IMR-90 (cell line): ENCODE results near the gene PCP2. TPM values are rescaled to one million over a fixed set of nuclear protein-coding genes. Genes with fewer than 3 reads are reported as not detected.

Experiments used
- ATAC-seq: fragments of 200-7000 bp; cut with Tn5 transposase; 2 replicates; pipeline ENCODE4 v1.9.1; 2020; ENCODE audit warnings: low read depth, mild to moderate bottlenecking, moderate library complexity
- BruUV-seq: library from RNA; stranded (reverse); fragments of 400-500 nt; replicated peaks from 2 replicates; lab custom pipeline; 2021; lab: Mats Ljungman, UMichigan
- CTCF ChIA-PET: fragments of 300-600 bp; formaldehyde crosslinking; extraction: SDS; loops from one replicate; lab custom pipeline; 2021; ENCODE audit warnings: antibody characterized with exemption; lab: Yijun Ruan, JAX
- POLR2A ChIA-PET: fragments of 300-600 bp; sonication (Branson Sonifier 250); formaldehyde crosslinking; loops from one replicate; lab custom pipeline; 2022; ENCODE audit warnings: antibody characterized with exemption; ENCODE audit not compliant: unreplicated experiment; lab: Charles Lee
- DNase-seq: peaks from one replicate; pipeline ENCODE4 v3.0.0; 2013
- H2AFZ ChIP-seq: replicated peaks from 2 replicates; pipeline ENCODE3; 2013; ENCODE audit warnings: low read length, mild to moderate bottlenecking; ENCODE audit not compliant: poor library complexity
- H2AK5ac ChIP-seq: 2 replicates; pipeline ENCODE4 v1.6.1; 2013; ENCODE audit warnings: low read depth, low read length, inconsistent platforms
- H2AK9ac ChIP-seq: replicated peaks from 2 replicates; pipeline ENCODE3; 2013; ENCODE audit warnings: mild to moderate bottlenecking, low read depth, low read length, moderate library complexity; ENCODE audit not compliant: poor library complexity
- H2BK120ac ChIP-seq: 2 replicates; pipeline ENCODE4 v1.6.1; 2013; ENCODE audit warnings: low read depth, low read length, inconsistent platforms
- H2BK15ac ChIP-seq: 3 replicates; pipeline ENCODE4 v1.6.1; 2013; ENCODE audit warnings: low read depth, low read length, inconsistent platforms
- H2BK20ac ChIP-seq: 2 replicates; pipeline ENCODE4 v1.6.1; 2013; ENCODE audit warnings: low read depth, mild to moderate bottlenecking, inconsistent platforms, low read length, moderate library complexity
- H2BK5ac ChIP-seq: 2 replicates; pipeline ENCODE4 v1.6.1; 2013; ENCODE audit warnings: mild to moderate bottlenecking, low read depth, low read length, inconsistent platforms; ENCODE audit not compliant: poor library complexity, severe bottlenecking
- H3K14ac ChIP-seq: replicated peaks from 2 replicates; pipeline ENCODE4 v1.6.1; 2013; ENCODE audit warnings: low read depth, low read length, inconsistent platforms
- H3K18ac ChIP-seq: 2 replicates; pipeline ENCODE4 v1.6.1; 2013; ENCODE audit warnings: low read depth, low read length, control low read depth
- H3K23ac ChIP-seq: 2 replicates; pipeline ENCODE4 v1.6.1; 2013; ENCODE audit warnings: low read depth, low read length, inconsistent platforms
- H3K27ac ChIP-seq: 2 replicates; pipeline ENCODE4 v1.5.1; 2013; ENCODE audit warnings: mild to moderate bottlenecking, control low read depth, low read length; ENCODE audit not compliant: insufficient read depth
- H3K27me3 ChIP-seq: 2 replicates; pipeline ENCODE4 v1.6.1; 2013; ENCODE audit warnings: low read length; ENCODE audit not compliant: control insufficient read depth, insufficient read depth
- H3K36me3 ChIP-seq: 2 replicates; pipeline ENCODE4 v1.6.1; 2013; ENCODE audit warnings: low read length, mixed read lengths; ENCODE audit not compliant: control insufficient read depth, insufficient read depth
- H3K4ac ChIP-seq: 2 replicates; pipeline ENCODE4 v1.6.1; 2013; ENCODE audit warnings: low read depth, low read length, inconsistent platforms
- H3K4me1 ChIP-seq: 2 replicates; pipeline ENCODE4 v1.6.1; 2013; ENCODE audit warnings: low read length, mixed read lengths; ENCODE audit not compliant: control insufficient read depth, insufficient read depth
- H3K4me2 ChIP-seq: 2 replicates; pipeline ENCODE4 v1.6.1; 2013; ENCODE audit warnings: low read depth, mild to moderate bottlenecking, control low read depth, low read length, moderate library complexity
- H3K4me3 ChIP-seq: 2 replicates; pipeline ENCODE4 v1.5.1; 2013; ENCODE audit warnings: low read depth, mild to moderate bottlenecking, control low read depth, low read length, moderate library complexity; ENCODE audit not compliant: insufficient read depth
- H3K56ac ChIP-seq: 2 replicates; pipeline ENCODE4 v1.6.1; 2013; ENCODE audit warnings: low read length, inconsistent platforms; ENCODE audit not compliant: insufficient read depth; ENCODE audit errors: extremely low read depth
- H3K79me1 ChIP-seq, 2 experiments: 2 replicates each; pipeline ENCODE4 v1.6.1; 2013; ENCODE audit warnings: low read length in 2 of 2, inconsistent platforms in 1 of 2, low read depth in 1 of 2
- H3K9ac ChIP-seq: 2 replicates; pipeline ENCODE4 v1.6.1; 2013; ENCODE audit warnings: low read depth, low read length, control low read depth
- H3K9me1 ChIP-seq: 2 replicates; pipeline ENCODE4 v1.6.1; 2013; ENCODE audit warnings: low read length, inconsistent platforms; ENCODE audit not compliant: insufficient read depth
- H3K9me3 ChIP-seq: 2 replicates; pipeline ENCODE4 v1.6.1; 2013; ENCODE audit warnings: low read length; ENCODE audit not compliant: control insufficient read depth, insufficient read depth
- H4K20me1 ChIP-seq: 2 replicates; pipeline ENCODE4 v1.6.1; 2013; ENCODE audit warnings: low read length, inconsistent platforms; ENCODE audit not compliant: insufficient read depth
- H4K5ac ChIP-seq: 2 replicates; pipeline ENCODE4 v1.6.1; 2013; ENCODE audit warnings: mild to moderate bottlenecking, low read depth, low read length, control low read depth
- H4K8ac ChIP-seq, 2 experiments: 2 replicates each; pipeline ENCODE4 v1.6.1; 2013; ENCODE audit warnings: low read depth in 2 of 2, low read length in 2 of 2, control low read depth in 1 of 2, inconsistent platforms in 1 of 2
- H4K91ac ChIP-seq: 2 replicates; pipeline ENCODE4 v1.6.1; 2013; ENCODE audit warnings: low read depth, low read length, inconsistent platforms; ENCODE audit not compliant: insufficient read depth
- CHD1 ChIP-seq: IDR thresholded peaks from 2 replicates; pipeline ENCODE4 v1.6.1; 2012; ENCODE audit warnings: low read depth, low read length, improper control_type of control experiment
- RCOR1 ChIP-seq: IDR thresholded peaks from 2 replicates; pipeline ENCODE4 v1.6.1; 2012; ENCODE audit warnings: mild to moderate bottlenecking, low read length, improper control_type of control experiment; ENCODE audit not compliant: insufficient replicate concordance
- USF2 ChIP-seq: fragments of 150-350 bp; IDR thresholded peaks from 2 replicates; pipeline ENCODE4 v1.6.1; 2017; ENCODE audit warnings: mild to moderate bottlenecking, antibody characterized with exemption, low read length, low read depth
- WGBS, 2 experiments: methylation state at CpG; one replicate each; pipeline versions ENCODE4 v1.1.5 to v1.1.7; 2013; ENCODE audit warnings: missing lambda C conversion rate in 2 of 2; ENCODE audit not compliant: insufficient read length in 1 of 2; ENCODE audit errors: extremely low coverage in 2 of 2; 5-methylcytosine and 5-hydroxymethylcytosine counted together
- dilution Hi-C: fragments of 300-500 bp; cut with HindIII; formaldehyde crosslinking; loops from one replicate; pipeline ENCODE4 v1.14.3; 2018; ENCODE audit warnings: low sequenced_read_pairs; ENCODE audit not compliant: unreplicated experiment
- in situ Hi-C: fragments of 300-500 bp; cut with MboI; formaldehyde crosslinking; loops from 3 replicates; pipeline ENCODE4 v1.14.3; 2019; ENCODE audit warnings: low sequenced_read_pairs, inconsistent platforms, mixed read lengths
- intact Hi-C: fragments of 100-400 bp; cut with micrococcal nuclease; formaldehyde crosslinking; loops from 2 replicates; pipeline ENCODE4 v1.10.0; 2022
- polyA plus RNA-seq, 3 experiments: library from polyadenylated mRNA; depleted of rRNA; stranded (reverse); fragments of >200 nt; gene quantifications; 2 replicates each; pipeline ENCODE4 v1.2.3, GENCODE V29; 2012; ENCODE audit warnings: low replicate concordance in 1 of 3
- total RNA-seq: library from RNA; depleted of rRNA; stranded (reverse); fragments of >200 nt; gene quantifications from 2 replicates; pipeline ENCODE4 v1.2.3, GENCODE V29; 2012

Gene PCP2
- total and polyA plus RNA-seq, 2 of the 4 experiments (the other 2 are of a cell fraction): not detected

GRCh38 chr19:7650148-7650547 lies 16.6 kb upstream of the PCP2 start:
- Histone ChIP-seq H3K4me3 (no peak overlapping the region), H2AK5ac (no peak overlapping the region), H3K18ac (no peak overlapping the region), H2BK120ac (no peak overlapping the region), H3K4ac (no peak overlapping the region), H3K27ac (no peak overlapping the region), H2BK15ac (no peak overlapping the region), H4K8ac (no peak overlapping the region), H2AFZ (no peak overlapping the region), H3K23ac (no peak overlapping the region), H3K9me1 (no peaks in the 10 kb centered on the region), H2BK20ac (no peak overlapping the region), H3K9me3 (no peaks in the 10 kb centered on the region), H3K79me1 (no peaks in the 10 kb centered on the region), H3K4me1 (no peaks in the 10 kb centered on the region), H4K5ac (no peak overlapping the region), H3K9ac (no peak overlapping the region), H4K20me1 (no peaks in the 10 kb centered on the region), H3K36me3 (no peaks in the 10 kb centered on the region), H4K91ac (no peak overlapping the region), H3K4me2 (no peak overlapping the region), H3K14ac (no peak overlapping the region), H2BK5ac (no peak overlapping the region), H3K27me3 (peaks cover 7% of the 10 kb centered on the region; the same call in 1 of the 2 replicates), H3K56ac (no peak overlapping the region), H2AK9ac (no peak overlapping the region)
- TF ChIP-seq USF2: no peak
- no peak for TF ChIP-seq CHD1
- TF ChIP-seq RCOR1: no peak
- CTCF ChIA-PET: no interaction called here
- intact Hi-C loops: no loop called here
- ATAC-seq: no peak
- dilution Hi-C loops: no loop called here
- WGBS, 2 experiments: no CpG with 5 or more reads among the region's 2 CpGs
- DNase-seq: no peak
- POLR2A ChIA-PET: no interaction called here
- BruUV-seq: no TSS peak
- in situ Hi-C loops: no loop called here
